ENCODE results near the gene TNFRSF1A.

Gene TNFRSF1A

DNA sequence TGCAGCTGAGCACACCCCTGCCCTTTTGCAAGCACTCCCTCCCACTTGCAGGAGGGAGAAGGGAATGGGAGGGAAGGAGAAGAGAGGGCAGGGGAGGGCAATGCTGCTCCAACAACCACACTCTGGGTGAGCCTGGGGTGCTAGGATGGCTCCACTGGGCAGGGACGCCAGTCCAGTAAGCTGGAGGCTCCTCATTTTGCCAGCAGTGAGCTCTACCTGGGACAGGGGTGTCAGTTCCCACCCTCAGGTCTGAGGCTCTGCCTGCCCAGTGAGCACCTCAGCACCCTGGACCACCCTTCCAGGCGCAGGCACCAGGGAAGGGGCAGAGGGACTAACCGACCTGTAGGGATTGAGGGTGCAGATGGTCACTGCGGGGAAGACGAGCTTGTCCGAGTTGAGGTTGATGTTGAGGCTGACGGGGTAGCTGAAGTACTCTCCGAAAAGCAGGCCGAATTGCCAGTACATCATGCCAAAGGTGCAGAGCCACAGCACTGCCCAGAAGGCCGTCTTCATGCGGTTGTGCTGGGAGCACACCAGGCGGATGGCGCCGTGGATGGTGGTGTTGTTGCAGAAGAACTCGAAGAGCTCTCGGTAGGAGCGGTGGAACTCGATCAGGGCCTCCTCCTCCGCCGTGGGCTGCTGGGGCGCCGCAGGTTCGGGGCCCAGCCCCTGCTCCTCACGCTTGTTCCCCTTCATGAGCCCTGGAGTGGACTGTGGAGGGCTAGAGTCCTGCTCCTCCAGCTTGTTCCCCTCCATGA is 32.3 kb upstream of the TNFRSF1A start:
- no peak for DNase-seq

DNA sequence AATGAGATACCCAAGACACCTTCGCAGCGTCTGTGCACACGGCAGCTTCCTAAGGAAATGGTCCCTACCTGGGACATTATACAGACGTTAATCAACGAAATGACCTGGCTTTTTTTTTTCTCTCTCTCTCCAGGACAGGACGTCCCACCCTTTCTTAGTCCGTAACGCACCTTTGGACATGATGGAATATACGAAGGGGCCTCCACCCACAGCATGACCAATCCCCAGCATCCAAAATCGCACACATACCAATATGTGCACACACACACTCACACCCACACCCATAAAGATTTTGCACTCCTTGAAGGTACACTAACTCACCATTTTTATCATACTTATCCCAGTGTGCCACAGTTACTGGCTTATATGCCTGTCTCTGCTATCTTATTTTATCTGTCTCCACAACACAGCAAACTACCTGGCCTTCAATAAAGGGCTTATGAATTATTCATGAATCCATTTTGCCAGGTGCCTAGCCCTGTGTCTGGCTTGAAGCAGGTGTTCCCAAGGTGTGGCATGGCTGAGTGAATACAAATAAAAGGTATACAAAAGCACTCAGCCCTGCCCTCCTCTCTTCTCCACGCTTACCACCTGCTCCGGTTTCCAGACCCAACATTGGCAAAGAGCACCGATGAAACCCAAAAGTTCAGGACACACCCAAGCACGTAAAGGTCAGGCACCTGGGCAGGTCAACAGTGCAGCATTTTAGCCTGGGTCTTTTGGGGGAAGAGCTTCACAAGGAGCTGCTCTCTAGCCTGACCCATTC is 31.3 kb upstream of the TNFRSF1A start:
- DNase-seq: no peak

DNA sequence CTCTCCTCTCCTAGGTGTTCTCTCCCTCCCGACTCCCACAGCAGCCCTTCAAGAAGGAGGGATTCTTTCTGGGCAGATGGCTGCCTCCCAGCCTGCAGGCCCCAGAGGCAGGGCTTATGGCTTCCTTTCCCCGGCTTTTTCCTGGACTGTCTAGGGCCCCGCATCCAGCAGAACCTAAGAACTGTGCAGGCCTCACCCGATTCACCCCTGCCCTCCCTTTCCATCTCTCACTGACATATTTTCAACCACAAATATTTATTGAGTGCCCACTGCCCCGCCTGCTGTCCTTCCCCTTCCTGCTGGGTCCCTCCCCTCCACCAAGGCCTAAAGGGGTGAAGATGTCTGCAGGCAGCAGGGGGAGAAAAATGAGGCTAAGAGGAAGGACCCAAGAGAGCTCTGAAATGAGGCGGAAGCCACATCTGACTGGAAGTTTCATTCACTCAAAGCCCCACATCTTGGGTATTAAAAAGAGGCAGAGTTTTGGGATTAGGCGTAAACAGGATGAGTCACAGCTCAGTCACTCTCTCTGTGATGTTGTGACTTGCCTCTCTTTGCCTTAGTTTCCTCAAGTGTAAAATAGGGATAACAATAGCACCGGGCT is 30.6 kb upstream of the TNFRSF1A start:
- DNase-seq: peak; percentile 94

DNA sequence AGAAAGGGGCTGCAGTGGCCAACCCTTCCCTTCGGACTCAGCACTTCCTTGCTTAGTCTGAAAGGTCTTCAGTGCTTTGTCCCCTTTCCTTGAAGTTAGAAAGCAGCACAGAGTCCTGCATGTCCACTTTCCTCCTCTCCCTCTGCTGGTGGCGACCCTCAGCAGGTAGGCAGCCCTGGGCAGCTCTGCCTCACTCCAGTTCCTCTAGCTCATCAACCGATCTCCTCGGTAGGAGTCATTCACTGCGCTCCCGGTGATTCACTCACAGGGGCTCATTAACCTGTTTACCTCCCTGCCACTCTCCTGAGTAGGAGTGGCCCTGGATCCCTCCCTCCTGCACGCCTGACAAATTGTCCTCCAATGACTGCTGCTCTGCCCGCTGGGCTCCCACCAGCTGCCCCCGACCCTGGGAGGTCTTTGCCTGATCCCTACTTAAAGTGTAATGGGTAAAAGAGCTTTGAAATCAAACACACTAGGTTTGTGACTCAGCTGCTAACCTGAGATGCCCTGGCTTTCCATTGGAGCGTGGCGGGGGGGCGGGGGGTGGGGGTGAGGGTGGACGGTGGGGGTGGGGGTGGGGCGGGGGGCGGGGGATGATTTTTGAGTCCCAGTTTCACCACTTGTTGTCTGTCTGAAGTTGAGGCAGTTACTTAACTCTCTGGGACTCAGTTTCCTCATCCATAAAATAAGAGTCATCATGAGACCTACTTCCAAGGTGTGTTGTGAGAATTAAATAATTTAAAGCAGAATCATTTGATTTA is 29.3 kb upstream of the TNFRSF1A start:
- peak; percentile 79 for DNase-seq

DNA sequence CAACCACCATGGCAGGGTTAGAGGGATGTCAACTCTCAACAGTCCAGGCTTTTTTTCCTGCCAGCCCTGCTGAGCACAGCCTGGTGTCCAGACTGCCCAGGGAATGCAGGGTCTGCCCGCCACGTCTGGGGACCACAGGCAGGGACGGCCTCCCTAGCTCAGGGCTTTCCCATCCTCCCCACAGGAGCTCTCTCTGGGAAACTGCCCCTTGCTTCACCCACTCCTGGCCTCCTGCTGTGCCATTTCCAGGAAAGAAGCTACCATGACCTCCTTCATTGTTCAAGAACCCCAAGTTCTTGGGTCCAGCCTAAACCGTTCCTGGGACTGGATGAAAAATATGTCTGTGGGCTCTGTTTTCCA is 28.7 kb upstream of the TNFRSF1A start:
- no peak for DNase-seq

DNA sequence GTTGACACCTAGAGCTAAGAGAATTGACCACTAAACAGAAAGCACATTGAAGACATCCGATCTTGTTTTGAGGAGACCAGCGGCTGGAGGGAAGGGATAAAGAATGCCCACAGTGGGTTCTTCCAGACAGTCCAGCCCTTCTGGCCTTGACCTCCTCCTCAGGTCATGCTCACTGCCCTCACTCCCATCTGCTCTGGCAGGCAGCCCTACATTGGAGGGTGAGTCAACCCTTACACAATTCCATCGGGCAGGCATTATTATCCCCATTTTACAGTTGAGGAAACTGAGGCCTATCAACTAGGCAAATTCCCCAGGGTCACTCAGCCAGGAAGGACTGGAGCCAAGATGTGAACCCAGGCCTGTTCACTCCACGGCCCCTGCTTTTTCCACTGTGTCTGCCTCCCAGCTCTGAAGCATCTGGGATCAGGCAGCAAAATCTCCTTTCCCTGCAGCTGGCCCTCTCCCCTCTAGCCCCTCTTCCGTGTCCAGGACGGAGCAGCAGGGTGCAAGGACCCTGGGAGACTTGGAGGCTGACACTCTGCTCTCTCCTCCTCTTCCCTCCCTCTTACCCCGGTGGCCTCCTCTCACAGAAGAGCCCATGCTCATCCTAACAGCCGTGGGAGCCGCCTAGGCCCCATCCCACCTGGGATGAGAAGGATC is 28.2 kb upstream of the TNFRSF1A start:
- peak; percentile 51 for DNase-seq

DNA sequence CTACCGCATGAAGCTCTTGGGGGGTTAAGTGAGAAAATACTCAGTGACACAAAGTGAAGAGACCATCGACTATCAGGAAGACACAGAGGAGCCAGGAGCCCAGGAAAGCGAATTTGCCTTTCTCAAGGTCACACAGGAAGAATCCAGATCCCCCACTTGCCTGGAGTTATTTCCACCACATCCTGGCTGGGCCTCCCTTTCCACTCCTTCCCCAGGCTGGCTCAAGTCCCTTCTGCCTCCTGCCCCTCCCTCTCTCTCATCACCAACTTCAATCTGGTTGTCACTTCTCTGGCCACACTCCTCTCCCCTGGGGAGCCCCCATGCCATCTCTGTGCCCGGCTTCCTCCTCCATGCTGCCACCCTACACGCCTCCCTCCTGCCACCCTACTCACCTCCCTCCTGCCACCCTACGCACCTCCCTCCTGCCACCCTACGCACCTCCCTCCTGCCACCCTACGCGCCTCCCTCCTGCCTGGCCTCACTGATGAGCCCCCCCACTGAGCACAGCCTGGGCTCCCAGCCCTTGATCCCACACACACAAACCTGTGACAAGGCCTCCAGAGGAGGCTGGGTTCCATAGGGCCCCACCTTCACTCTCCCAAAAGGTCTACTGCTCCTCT is 27.1 kb upstream of the TNFRSF1A start:
- DNase-seq: no peak

DNA sequence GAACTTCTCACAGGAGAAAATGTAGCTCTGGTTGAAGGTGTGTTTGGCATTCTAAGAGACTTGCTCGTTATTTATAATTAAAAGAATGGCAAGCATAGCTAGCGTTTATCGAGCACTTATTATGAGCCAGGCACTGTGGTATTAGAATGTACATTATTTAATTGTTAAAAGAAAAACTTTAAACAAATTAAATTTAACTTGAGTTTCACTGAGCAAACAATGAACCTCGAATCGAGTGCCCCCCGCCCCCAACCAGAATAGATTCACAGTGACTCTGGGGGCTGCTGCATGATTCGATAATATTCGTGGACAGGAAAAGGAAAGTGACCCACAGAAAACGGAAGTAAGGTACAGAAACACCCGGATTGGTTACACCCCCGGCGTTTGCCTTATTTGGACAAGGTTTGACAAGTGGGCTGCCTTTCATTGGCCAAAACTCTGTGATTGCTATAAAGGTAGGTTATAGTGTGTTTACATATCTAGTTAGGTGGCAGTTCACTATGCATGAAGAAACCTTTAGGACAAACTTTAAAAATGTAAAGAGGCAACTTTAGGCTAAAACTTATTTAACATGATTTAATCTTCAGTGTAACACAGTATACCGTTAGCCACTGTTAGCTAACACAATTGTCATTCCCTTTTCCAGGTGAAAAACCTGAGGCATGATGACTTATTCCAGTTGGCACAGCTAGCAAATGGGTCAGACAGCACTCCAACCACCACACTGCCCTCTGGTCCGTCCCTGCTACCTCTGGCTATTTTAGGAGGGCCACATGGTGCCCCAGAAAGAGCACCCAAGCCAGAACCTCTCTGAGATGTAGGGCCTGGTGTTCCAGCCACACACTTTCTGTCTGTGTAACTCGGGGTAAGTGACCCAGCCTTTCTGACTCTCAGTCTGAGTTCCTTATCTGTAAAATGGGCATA is 26.4 kb upstream of the TNFRSF1A start:
- no peak for DNase-seq

DNA sequence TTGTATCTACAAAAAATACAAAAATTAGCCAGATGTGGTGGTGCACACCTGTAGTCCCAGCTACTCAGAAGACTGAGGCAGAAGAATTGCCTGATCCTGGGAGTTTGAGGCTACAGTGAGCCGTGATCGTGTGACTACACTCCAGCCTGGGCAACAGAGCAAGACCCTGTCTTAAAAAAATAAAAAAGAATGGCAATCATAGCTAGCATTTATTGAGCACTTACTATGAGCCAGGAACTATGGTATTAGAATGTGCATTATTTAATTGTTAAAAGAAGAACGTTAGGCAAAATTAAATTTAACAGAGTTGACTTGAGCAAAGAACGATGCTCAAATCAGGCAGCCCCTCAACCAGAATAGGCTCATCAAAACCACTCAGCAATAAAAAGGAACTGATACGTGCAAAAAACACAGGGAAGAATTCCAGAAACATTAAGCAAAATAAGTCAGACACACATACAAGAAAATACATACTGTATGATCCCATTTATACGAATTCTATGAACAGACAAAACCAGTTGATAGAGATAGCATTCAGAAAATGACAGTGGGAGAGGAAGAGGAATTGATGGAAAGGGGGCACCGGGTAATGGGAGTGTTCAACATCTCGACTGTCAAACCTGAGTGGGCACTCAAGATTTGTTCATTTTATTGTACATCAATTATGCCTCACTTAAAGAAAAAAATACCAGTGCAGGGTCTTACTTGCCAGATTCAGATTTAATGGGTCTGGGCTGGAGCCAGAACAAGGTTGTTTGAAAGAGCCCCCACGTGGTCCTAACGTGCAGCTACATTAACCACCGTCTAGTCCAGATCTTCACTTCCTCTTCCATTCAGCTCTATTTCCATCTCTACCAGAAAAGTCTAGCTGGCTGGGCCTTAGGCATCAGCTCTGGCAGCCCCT is 25.4 kb upstream of the TNFRSF1A start:
- peak; percentile 43 for DNase-seq

DNA sequence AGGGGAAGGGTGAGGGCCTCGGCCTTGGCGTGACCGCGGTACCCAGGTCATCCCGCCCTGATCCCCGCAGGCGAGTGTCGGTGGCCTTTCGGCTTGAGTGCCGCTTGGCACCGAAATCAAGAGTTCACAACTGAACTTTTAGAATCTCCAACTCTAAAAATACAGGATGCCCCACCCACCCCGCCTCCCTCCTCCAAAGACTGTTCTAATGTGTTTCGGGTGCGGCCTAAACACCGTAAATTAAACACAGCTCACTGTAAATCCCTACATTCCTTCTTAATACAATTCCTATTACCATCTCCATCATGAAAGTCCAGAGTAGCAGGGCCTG is 22.1 kb upstream of the TNFRSF1A start:
- DNase-seq: no peak

DNA sequence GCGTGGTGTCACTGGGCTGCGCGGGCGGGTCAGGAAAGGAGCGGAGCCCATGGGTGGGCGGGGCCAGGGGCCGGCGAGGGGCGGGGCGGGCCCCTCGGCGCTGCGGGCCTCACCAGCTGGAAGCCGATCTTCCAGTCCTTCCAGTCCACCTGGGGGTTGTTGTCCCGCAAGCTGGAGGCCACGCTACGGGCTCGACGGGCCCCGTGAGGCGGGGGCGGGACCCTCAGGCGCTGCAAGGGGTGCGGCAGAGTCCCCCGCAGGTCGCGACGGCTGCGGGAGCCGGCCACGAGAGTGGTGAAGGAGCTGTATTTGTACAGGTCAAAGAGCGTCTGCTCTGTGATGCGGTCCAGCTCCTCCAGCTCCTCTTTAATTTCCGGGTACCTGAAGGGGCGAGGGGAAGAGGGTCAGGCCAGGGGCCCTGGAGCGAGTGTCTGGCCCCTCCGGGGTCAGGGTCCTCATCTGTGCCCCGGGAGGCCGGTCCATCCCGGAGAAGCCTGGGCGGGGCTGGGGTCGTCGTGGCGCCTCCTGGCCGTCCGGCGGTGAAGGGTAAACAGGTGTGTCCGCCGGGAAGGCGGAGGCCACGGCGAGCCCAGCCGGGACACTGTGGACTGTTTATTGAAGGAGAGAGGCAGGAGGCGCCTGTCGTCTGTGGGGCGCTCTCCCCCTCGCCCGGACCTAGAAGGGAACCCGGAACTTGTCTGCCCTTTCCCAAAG is 21.6 kb upstream of the TNFRSF1A start:
- peak; percentile 63 for DNase-seq

DNA sequence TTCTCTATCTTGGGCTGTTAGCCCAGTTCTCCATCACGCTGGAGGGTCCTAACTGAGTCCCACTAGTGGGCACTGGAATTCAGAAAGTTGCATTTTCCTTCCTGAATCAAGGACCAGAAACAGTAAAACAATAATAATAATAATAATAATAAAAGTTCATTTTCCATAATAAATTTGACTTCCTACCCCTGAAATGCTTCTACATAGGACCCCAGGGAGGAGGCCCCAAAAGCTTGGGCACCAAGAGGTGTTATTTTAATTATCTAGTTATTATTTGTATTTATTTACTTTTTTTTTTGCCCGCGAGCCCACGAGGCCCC is 21.1 kb upstream of the TNFRSF1A start:
- no peak for DNase-seq

DNA sequence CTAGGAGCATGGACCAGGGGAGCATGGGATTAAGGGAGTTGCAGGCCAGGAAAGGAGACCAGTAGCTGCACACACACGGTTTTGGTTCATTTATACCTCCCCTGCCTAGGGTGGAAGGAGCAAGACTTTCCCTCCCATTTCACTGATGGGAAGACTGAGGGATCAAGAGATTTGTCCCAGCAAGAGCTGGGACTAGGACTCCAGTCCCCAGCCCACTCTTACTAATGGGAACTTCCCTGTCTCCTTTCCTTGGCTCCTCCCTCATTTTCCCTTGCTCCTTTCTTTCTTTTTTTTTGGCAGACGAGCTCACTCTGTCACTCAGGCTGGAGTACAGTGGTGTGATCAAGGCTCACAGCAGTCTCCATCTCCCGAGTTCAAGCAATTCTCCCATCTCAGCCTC is 20.5 kb upstream of the TNFRSF1A start:
- DNase-seq: no peak

DNA sequence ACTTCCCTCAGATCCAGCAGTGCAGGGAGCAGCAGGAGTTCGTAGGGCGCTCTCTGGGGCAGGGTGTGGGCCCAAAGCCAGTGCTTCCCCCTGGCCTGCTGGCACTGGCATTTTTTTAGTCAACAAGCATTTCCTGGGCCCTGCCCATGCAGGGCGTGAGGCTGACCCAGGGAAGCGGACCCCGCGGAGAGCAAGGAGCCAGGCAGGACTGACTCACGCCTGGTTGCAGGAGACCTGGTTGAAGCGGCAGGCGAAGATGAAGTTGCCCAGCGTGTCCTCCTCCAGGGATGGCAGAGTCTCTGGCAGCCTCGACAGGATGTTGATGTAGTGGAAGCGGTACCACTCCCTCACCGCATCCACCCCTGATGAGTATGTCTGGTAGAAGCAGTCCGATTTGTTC is 20.0 kb upstream of the TNFRSF1A start:
- DNase-seq: no peak

DNA sequence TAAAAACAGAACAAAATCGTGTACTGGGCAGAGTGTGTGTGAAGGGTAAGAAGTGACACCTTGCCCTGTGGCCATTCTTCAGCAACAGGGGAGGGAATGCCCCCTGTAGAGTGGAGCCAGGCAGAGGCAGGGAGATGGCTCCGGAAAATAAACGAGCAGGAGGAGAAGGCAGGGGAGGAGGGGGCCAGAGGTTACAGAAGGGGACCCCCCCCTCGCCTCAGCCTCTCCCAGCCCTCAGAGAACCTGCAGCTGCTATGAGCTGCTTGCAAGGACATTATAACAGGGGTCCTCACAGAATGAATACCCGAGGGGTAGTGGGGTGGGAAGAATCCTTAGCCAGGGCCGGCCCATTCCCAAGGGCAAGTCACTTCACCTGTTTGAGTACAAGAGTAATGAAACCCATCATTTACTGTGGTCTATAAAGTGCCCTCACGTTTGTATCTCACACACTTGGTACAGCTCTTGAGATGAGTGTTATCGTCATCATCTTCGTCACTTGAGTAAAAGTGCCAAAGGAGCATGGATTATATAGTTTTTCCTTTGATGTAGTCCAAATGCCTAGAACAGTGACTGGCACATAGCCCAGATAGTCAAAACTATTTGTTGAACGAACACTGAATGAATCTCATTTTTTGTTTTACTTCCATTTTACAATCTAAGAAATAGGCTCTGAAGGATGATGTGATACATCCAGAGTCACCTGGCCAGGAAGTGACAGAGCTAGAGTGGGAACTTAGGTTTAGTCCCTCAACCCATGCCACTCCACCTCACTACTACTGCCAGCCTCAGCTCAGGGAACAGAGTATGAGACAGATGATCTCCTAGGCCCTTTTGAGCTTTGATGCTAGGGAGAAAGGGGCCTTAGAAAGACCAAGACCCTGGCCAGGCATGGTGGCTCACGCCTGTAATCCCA is 19.0 kb upstream of the TNFRSF1A start:
- no peak for DNase-seq

DNA sequence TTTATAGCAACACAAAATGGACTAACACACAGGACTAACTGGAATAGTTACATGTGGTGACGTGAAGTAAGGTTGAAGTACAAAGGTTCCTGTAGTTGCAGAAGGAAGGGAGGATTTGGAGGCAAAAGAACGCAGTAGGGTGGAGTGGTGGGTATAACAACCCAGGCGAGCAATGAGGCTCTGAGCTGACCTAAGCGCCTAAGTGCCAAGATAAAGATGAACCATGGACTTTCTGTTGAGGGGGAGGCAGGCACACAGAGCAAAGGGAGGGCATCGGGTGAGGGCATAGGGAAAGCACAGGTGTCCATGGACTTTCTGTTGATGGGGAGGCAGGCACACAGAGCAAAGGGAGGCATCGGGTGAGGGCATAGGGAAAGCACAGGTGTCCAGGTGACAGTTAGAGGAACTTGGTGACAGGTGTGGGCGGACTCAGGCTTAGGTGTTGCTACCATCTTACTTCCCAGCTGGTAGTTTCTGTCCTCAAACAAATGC is 18.2 kb upstream of the TNFRSF1A start:
- DNase-seq: no peak

DNA sequence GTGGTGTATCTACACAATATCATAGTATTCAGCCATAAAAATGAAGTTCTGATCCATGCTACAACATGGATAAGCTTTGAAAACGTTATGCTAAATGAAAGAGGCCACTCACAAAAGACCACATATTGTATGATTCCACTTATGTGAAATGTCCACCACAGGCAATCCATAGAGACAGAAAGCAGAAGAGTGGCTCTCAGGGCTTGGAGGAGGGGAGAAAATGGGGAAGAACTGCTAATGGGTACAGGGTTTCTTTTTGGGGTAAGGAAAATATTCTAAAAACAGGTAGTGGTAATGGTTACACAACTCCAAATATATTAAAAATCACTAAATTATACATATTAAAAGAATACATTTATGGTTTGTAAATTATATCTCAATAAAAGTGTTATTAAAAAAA is 17.0 kb upstream of the TNFRSF1A start:
- DNase-seq: no peak

DNA sequence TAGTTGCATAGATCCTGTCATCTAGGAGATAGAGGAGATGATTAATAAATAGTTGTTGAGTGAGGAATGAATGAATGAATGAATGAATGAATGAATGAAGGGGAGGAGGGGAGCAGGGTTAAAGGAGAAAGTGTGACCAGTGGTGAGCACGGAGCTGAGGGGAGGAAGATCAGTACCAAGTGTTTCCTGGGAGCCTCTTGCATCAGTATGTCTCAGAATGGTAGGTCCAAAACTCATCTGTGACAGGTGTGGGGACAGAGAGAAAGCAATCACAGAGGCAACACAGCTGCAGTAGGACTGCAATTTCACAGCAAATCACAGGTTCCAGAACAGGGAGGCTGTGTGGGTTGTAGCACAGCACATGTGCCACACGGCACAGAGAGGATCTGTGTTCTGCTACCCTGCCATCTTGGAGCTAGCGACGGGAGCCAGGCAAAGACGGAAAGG is 14.5 kb upstream of the TNFRSF1A start:
- no peak for DNase-seq

Data from HCEC 1CT (cell line).